Measurements from ENCODE around the gene PCSK7.
A peak's percentile ranks its signal among the peaks of the same experiment; 100 is the strongest.
"Not testable (repeated sequence)": the region's sequence is repeated elsewhere in the genome, so short reads cannot be mapped to it uniquely, and the experiment has no call there.

Gene PCSK7

GRCh38 chr11:117188620-117189081 is 43.2 kb downstream of the PCSK7 start:
- no peaks in the 10 kb centered on the region for H3K9me3 Mint-ChIP-seq
- H3K4me1 Mint-ChIP-seq (ENCODE audit: low read depth), result peaks cover 2% of the 10 kb centered on the region

GRCh38 chr11:117187799-117188481 is 43.9 kb downstream of the PCSK7 start:
- no peaks in the 10 kb centered on the region for H3K27me3 Mint-ChIP-seq (ENCODE audit: low read depth)
- H3K4me3 Mint-ChIP-seq, result no peak overlapping the region
- H3K36me3 Mint-ChIP-seq (ENCODE audit: low read depth), result peaks cover 10% of the 10 kb centered on the region
- peaks cover 1% of the 10 kb centered on the region for H3K4me1 Mint-ChIP-seq (ENCODE audit: low read depth)
- no peaks in the 10 kb centered on the region for H3K9me3 Mint-ChIP-seq
- H3K27ac Mint-ChIP-seq, result no peak overlapping the region

More at GRCh38 chr11:117188620-117189081, 43.2 kb downstream of the PCSK7 start:
- Mint-ChIP-seq H3K36me3 (ENCODE audit: low read depth) (peaks cover 8% of the 10 kb centered on the region), H3K4me3 (no peak overlapping the region), H3K27me3 (ENCODE audit: low read depth) (no peaks in the 10 kb centered on the region), H3K27ac (no peak overlapping the region)

- Mint-ChIP-seq H3K4me1 (ENCODE audit: low read depth) (no peaks in the 10 kb centered on the region), H3K4me3 (no peak overlapping the region), H3K27ac (peak overlapping the region; percentile 43), H3K36me3 (ENCODE audit: low read depth) (peaks cover 12% of the 10 kb centered on the region), H3K9me3 (no peaks in the 10 kb centered on the region), H3K27me3 (ENCODE audit: low read depth) (no peaks in the 10 kb centered on the region)
These were observed 44.5 kb downstream of the PCSK7 start for GRCh38 chr11:117187428-117187798.

DNA sequence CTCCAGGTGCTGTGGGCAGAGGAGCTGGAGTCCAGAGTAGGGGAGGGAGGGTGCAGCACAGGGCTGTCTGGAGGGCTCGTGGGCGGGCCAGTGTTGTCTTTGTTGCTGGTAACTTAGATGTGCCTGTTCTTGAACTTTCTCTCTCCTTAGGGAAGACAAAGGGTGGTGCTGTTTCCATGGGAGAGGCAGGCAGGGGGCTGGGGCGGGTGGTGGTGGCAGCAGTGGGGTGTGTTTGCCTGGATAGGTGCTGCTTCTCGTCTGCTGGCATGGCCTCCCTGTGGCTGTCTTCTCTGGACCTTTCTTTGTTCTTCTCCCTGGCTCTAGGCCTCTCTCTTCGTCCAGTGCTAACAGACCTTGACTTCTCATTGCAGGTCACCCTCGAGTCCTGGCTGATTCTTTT is 44.9 kb downstream of the PCSK7 start:
- Mint-ChIP-seq H3K9me3 (no peaks in the 10 kb centered on the region), H3K4me3 (no peak overlapping the region), H3K36me3 (ENCODE audit: low read depth) (peaks cover 12% of the 10 kb centered on the region), H3K27ac (peak overlapping the region; percentile 43), H3K4me1 (ENCODE audit: low read depth) (no peaks in the 10 kb centered on the region), H3K27me3 (ENCODE audit: low read depth) (no peaks in the 10 kb centered on the region)

DNA sequence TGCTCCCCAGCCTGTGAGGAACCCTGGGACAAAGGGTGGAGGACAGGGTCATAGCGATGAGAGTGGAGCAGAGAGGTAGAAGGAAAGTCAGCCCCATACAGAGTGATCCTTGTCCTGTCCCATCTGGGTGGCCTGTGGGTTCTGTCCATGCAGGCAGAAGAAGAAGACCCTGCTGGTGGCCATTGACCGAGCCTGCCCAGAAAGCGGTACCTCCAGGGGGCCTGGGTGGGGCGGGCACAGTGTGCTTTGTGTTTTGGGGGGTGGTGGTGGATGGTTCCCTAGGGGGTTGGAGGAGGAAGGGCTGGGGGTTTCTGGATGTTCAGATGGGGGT is 45.5 kb downstream of the PCSK7 start:
- H3K4me1 Mint-ChIP-seq (ENCODE audit: low read depth), result no peaks in the 10 kb centered on the region
- peaks cover 12% of the 10 kb centered on the region for H3K36me3 Mint-ChIP-seq (ENCODE audit: low read depth)
- H3K27ac Mint-ChIP-seq, result no peak overlapping the region
- H3K4me3 Mint-ChIP-seq, result no peak overlapping the region
- no peaks in the 10 kb centered on the region for H3K27me3 Mint-ChIP-seq (ENCODE audit: low read depth)
- H3K9me3 Mint-ChIP-seq, result no peaks in the 10 kb centered on the region

- H3K9me3 Mint-ChIP-seq, result no peaks in the 10 kb centered on the region
- peaks cover 13% of the 10 kb centered on the region for H3K36me3 Mint-ChIP-seq (ENCODE audit: low read depth)
- H3K27me3 Mint-ChIP-seq (ENCODE audit: low read depth), result no peaks in the 10 kb centered on the region
- no peak overlapping the region for H3K27ac Mint-ChIP-seq
- no peak overlapping the region for H3K4me3 Mint-ChIP-seq
- peaks cover 4% of the 10 kb centered on the region for H3K4me1 Mint-ChIP-seq (ENCODE audit: low read depth)
These were observed 46.0 kb downstream of the PCSK7 start for GRCh38 chr11:117185736-117186430.

GRCh38 chr11:117183724-117184349 is 48.0 kb downstream of the PCSK7 start:
- H3K36me3 Mint-ChIP-seq (ENCODE audit: low read depth), result peaks cover 9% of the 10 kb centered on the region

DNA sequence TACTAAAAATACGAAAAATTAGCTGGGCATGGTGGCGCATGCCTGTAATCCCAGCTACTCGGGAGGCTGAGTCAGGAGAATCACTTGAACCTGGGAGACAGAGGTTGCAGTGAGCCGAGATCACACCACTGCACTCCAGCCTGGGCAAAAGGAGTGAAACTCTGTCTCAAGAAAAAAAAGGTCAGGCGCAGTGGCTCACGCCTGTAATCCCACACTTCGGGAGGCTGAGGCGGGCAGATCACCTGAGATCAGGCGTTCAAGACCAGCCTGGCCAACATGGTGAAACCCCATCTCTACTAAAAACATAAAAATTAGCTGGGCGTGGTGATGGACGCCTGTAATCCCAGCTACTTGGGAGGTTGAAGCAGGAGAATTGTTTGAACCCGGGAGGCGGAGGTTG is 48.7 kb downstream of the PCSK7 start:
- not testable (repeated sequence) for H3K9me3 Mint-ChIP-seq; H3K27ac Mint-ChIP-seq; H3K4me3 Mint-ChIP-seq; H3K27me3 Mint-ChIP-seq (ENCODE audit: low read depth); H3K36me3 Mint-ChIP-seq (ENCODE audit: low read depth)
- H3K4me1 Mint-ChIP-seq (ENCODE audit: low read depth), result peaks cover 22% of the 10 kb centered on the region

More at GRCh38 chr11:117183724-117184349, 48.0 kb downstream of the PCSK7 start:
- Mint-ChIP-seq H3K9me3 (no peaks in the 10 kb centered on the region), H3K4me1 (ENCODE audit: low read depth) (peaks cover 18% of the 10 kb centered on the region), H3K27me3 (ENCODE audit: low read depth) (no peaks in the 10 kb centered on the region), H3K27ac (no peak overlapping the region), H3K4me3 (no peak overlapping the region)

GRCh38 chr11:117182551-117182935 is 49.3 kb downstream of the PCSK7 start:
- no peaks in the 10 kb centered on the region for H3K27me3 Mint-ChIP-seq (ENCODE audit: low read depth)
- no peaks in the 10 kb centered on the region for H3K9me3 Mint-ChIP-seq
- H3K36me3 Mint-ChIP-seq (ENCODE audit: low read depth), result peaks cover 9% of the 10 kb centered on the region
- H3K27ac Mint-ChIP-seq, result no peak overlapping the region
- H3K4me1 Mint-ChIP-seq (ENCODE audit: low read depth), result peaks cover 27% of the 10 kb centered on the region
- no peak overlapping the region for H3K4me3 Mint-ChIP-seq

DNA sequence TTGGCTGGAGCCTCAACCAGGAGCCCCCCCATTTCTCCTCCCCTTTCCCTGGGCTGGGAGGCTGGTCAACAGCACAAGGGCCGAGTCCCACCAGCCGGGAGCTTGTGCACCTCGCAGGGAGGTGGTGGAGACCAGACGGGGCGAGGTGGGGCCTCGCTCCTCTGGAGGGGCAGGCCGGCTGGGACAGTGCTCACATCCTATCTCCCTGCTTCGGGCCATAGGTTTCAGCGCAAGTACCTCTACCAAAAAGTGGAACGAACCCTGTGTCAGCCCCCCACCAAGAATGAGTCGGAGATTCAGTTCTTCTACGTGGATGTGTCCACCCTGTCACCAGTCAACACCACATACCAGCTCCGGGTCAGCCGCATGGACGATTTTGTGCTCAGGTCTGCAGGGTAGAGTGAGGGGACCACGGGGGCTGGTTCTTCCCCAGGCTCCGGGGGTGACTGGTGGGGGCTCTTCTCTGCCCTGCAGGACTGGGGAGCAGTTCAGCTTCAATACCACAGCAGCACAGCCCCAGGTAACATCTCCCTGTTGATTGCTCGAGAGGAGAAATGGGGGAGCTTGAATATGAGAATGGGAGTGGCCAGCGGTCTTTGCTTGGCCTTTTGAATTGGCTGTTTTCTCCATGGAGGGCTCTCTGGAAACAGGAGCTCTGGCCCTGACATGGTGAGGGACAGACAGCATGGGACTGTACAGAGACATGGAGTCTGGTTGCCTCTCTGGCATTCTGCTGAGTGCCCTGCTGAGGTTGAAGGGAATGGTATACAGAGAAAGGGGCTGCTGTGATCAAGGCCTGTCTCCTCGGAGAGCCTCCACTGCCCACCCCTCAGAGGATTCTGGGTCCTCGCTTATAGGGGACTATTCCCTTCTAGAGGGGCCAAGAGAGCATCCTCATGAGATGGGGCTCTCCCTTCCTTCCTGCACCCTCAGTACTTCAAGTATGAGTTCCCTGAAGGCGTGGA is 50.0 kb downstream of the PCSK7 start:
- Mint-ChIP-seq H3K9me3 (no peaks in the 10 kb centered on the region), H3K4me3 (no peak overlapping the region), H3K36me3 (ENCODE audit: low read depth) (peaks cover 9% of the 10 kb centered on the region), H3K27ac (no peak overlapping the region), H3K4me1 (ENCODE audit: low read depth) (peaks cover 27% of the 10 kb centered on the region), H3K27me3 (ENCODE audit: low read depth) (no peaks in the 10 kb centered on the region)

GRCh38 chr11:117180661-117181585 is 51.0 kb downstream of the PCSK7 start:
- peak overlapping the region; percentile 95 for H3K4me3 Mint-ChIP-seq
- H3K9me3 Mint-ChIP-seq, result no peaks in the 10 kb centered on the region
- peaks cover 27% of the 10 kb centered on the region for H3K4me1 Mint-ChIP-seq (ENCODE audit: low read depth)
- peak overlapping the region; percentile 52 for H3K27ac Mint-ChIP-seq
- H3K36me3 Mint-ChIP-seq (ENCODE audit: low read depth), result peaks cover 9% of the 10 kb centered on the region
- H3K27me3 Mint-ChIP-seq (ENCODE audit: low read depth), result no peaks in the 10 kb centered on the region

GRCh38 chr11:117180020-117180419 is 51.9 kb downstream of the PCSK7 start:
- peaks cover 7% of the 10 kb centered on the region for H3K36me3 Mint-ChIP-seq (ENCODE audit: low read depth)
- H3K4me3 Mint-ChIP-seq, result peak overlapping the region; percentile 95
- peak overlapping the region; percentile 91 for H3K27ac Mint-ChIP-seq
- H3K27me3 Mint-ChIP-seq (ENCODE audit: low read depth), result no peaks in the 10 kb centered on the region
- peaks cover 27% of the 10 kb centered on the region for H3K4me1 Mint-ChIP-seq (ENCODE audit: low read depth)
- no peaks in the 10 kb centered on the region for H3K9me3 Mint-ChIP-seq

Data from T-helper 1 cell treated with Interleukin-12 subunit alpha and Interleukin-12 subunit beta and Interleukin-4 antibody, amounts not matched to agents 30 μg/mL and 1 μg/mL, for 36 hours (primary cell).